ENCODE data around the gene ZSWIM5. TPM values are rescaled to one million over a fixed set of nuclear protein-coding genes. Genes with fewer than 3 reads are reported as not detected.
"Not testable (repeated sequence)": the region's sequence is repeated elsewhere in the genome, so short reads cannot be mapped to it uniquely, and the experiment has no call there.

ZSWIM5 gene
- total RNA-seq, 1 donor from 2014 or later = 23.6 TPM

- no peak for TF ChIP-seq CTCF (IDR thresholded peaks at IDR 0.05; ENCODE audit: partially characterized antibody, unreplicated experiment)
Measured at GRCh38 chr1:45141247-45142003, 65.0 kb downstream of the ZSWIM5 start.

GRCh38 chr1:45136984-45137383 lies 69.4 kb downstream of the ZSWIM5 start:
- H3K36me3 Mint-ChIP-seq (ENCODE audit: unreplicated experiment) = peaks cover 5% of the 10 kb centered on the region
- H3K4me3 Mint-ChIP-seq (ENCODE audit: unreplicated experiment) = no peak overlapping the region
- H3K27me3 Mint-ChIP-seq (ENCODE audit: unreplicated experiment) = no peaks in the 10 kb centered on the region
- no peaks in the 10 kb centered on the region for H3K4me1 Mint-ChIP-seq (ENCODE audit: low read depth, unreplicated experiment)
- H3K27ac Mint-ChIP-seq (ENCODE audit: unreplicated experiment) = no peak overlapping the region
- no peak for DNase-seq
- TF ChIP-seq CTCF (IDR thresholded peaks at IDR 0.05; ENCODE audit: partially characterized antibody, unreplicated experiment) = no peak
- H3K9me3 Mint-ChIP-seq (ENCODE audit: unreplicated experiment) = peaks cover 1% of the 10 kb centered on the region

More at GRCh38 chr1:45141247-45142003, 65.0 kb downstream of the ZSWIM5 start:
- H3K27me3 Mint-ChIP-seq (ENCODE audit: unreplicated experiment) = no peaks in the 10 kb centered on the region
- H3K27ac Mint-ChIP-seq (ENCODE audit: unreplicated experiment) = no peak overlapping the region
- H3K9me3 Mint-ChIP-seq (ENCODE audit: unreplicated experiment) = peaks cover 1% of the 10 kb centered on the region
- no peak for DNase-seq
- H3K4me3 Mint-ChIP-seq (ENCODE audit: unreplicated experiment) = no peak overlapping the region
- peaks cover 5% of the 10 kb centered on the region for H3K36me3 Mint-ChIP-seq (ENCODE audit: unreplicated experiment)
- H3K4me1 Mint-ChIP-seq (ENCODE audit: low read depth, unreplicated experiment) = no peaks in the 10 kb centered on the region

GRCh38 chr1:45135316-45135715 lies 71.1 kb downstream of the ZSWIM5 start:
- Mint-ChIP-seq H3K9me3 (ENCODE audit: unreplicated experiment) (peaks cover 2% of the 10 kb centered on the region), H3K36me3 (ENCODE audit: unreplicated experiment) (peaks cover 5% of the 10 kb centered on the region), H3K4me1 (ENCODE audit: low read depth, unreplicated experiment) (no peaks in the 10 kb centered on the region), H3K4me3 (ENCODE audit: unreplicated experiment) (no peak overlapping the region), H3K27ac (ENCODE audit: unreplicated experiment) (no peak overlapping the region), H3K27me3 (ENCODE audit: unreplicated experiment) (no peaks in the 10 kb centered on the region)
- TF ChIP-seq CTCF (IDR thresholded peaks at IDR 0.05; ENCODE audit: partially characterized antibody, unreplicated experiment) = no peak
- no peak for DNase-seq

- no peak overlapping the region for H3K4me3 Mint-ChIP-seq (ENCODE audit: unreplicated experiment)
- DNase-seq = no peak
- H3K9me3 Mint-ChIP-seq (ENCODE audit: unreplicated experiment) = peaks cover 5% of the 10 kb centered on the region
- no peaks in the 10 kb centered on the region for H3K4me1 Mint-ChIP-seq (ENCODE audit: low read depth, unreplicated experiment)
- no peak overlapping the region for H3K27ac Mint-ChIP-seq (ENCODE audit: unreplicated experiment)
- no peaks in the 10 kb centered on the region for H3K27me3 Mint-ChIP-seq (ENCODE audit: unreplicated experiment)
- TF ChIP-seq CTCF (IDR thresholded peaks at IDR 0.05; ENCODE audit: partially characterized antibody, unreplicated experiment) = no peak
- peaks cover 5% of the 10 kb centered on the region for H3K36me3 Mint-ChIP-seq (ENCODE audit: unreplicated experiment)
Measured at GRCh38 chr1:45134461-45134873, 71.9 kb downstream of the ZSWIM5 start.

- not testable (repeated sequence) for H3K36me3 Mint-ChIP-seq (ENCODE audit: unreplicated experiment); H3K4me3 Mint-ChIP-seq (ENCODE audit: unreplicated experiment); DNase-seq; H3K4me1 Mint-ChIP-seq (ENCODE audit: low read depth, unreplicated experiment); H3K27me3 Mint-ChIP-seq (ENCODE audit: unreplicated experiment); H3K27ac Mint-ChIP-seq (ENCODE audit: unreplicated experiment); H3K9me3 Mint-ChIP-seq (ENCODE audit: unreplicated experiment)
Measured at GRCh38 chr1:45132719-45133118, 73.7 kb downstream of the ZSWIM5 start.

Measured in glutamatergic neuron (in vitro differentiated cells).